ENCODE data around the gene ROR2.
A peak's percentile ranks its signal among the peaks of the same experiment; 100 is the strongest.

The ROR2 gene

GRCh38 chr9:91716239-91716638 lies 233.8 kb downstream of the ROR2 start:
- TF ChIP-seq SNAI2 (CRISPR knock-in tag; IDR thresholded peaks at IDR 0.05) (no peak), ZNF8 (CRISPR knock-in tag; IDR thresholded peaks at IDR 0.05) (peak; percentile 95)
- ATAC-seq, result no peak

- no peak for TF ChIP-seq TCF4 (CRISPR knock-in tag; IDR thresholded peaks at IDR 0.05; ENCODE audit: borderline replicate concordance)
- no peak for TF ChIP-seq ZFP30 (CRISPR knock-in tag; IDR thresholded peaks at IDR 0.05)
- no peak for TF ChIP-seq ZNF70 (CRISPR knock-in tag; IDR thresholded peaks at IDR 0.05)
- no peak for TF ChIP-seq CREB5 (CRISPR knock-in tag; IDR thresholded peaks at IDR 0.05; ENCODE audit: low read depth)
- no peak for TF ChIP-seq TSHZ2 (CRISPR knock-in tag; IDR thresholded peaks at IDR 0.05)
- TF ChIP-seq POU6F1 (CRISPR knock-in tag; IDR thresholded peaks at IDR 0.05; ENCODE audit: borderline replicate concordance, low read depth), result no peak
- TF ChIP-seq CSDC2 (CRISPR knock-in tag; IDR thresholded peaks at IDR 0.05), result no peak
- TF ChIP-seq GLIS3 (CRISPR knock-in tag; IDR thresholded peaks at IDR 0.05), result no peak
- ATAC-seq, result no peak
Measured at GRCh38 chr9:91714874-91715615, 235.0 kb downstream of the ROR2 start.

GRCh38 chr9:91714020-91714806 lies 235.8 kb downstream of the ROR2 start:
- peak; percentile 91 for ATAC-seq
- TF ChIP-seq ISL1 (CRISPR knock-in tag; IDR thresholded peaks at IDR 0.05), result no peak
- no peak for TF ChIP-seq OSR1 (CRISPR knock-in tag; IDR thresholded peaks at IDR 0.05)
- TF ChIP-seq ZFP3 (CRISPR knock-in tag; IDR thresholded peaks at IDR 0.05), result no peak
- no peak for TF ChIP-seq ZNF8 (CRISPR knock-in tag; IDR thresholded peaks at IDR 0.05)
- TF ChIP-seq CSDC2 (CRISPR knock-in tag; IDR thresholded peaks at IDR 0.05), result no peak
- no peak for TF ChIP-seq ESRRG (CRISPR knock-in tag; IDR thresholded peaks at IDR 0.05)
- no peak for TF ChIP-seq CREB5 (CRISPR knock-in tag; IDR thresholded peaks at IDR 0.05; ENCODE audit: low read depth)
- no peak for TF ChIP-seq PATZ1 (CRISPR knock-in tag; IDR thresholded peaks at IDR 0.05; ENCODE audit: borderline replicate concordance)
- no peak for TF ChIP-seq GLIS3 (CRISPR knock-in tag; IDR thresholded peaks at IDR 0.05)
- no peak for TF ChIP-seq ZNF70 (CRISPR knock-in tag; IDR thresholded peaks at IDR 0.05)
- TF ChIP-seq ZC3H10 (CRISPR knock-in tag; IDR thresholded peaks at IDR 0.05), result no peak
- no peak for TF ChIP-seq SNAI2 (CRISPR knock-in tag; IDR thresholded peaks at IDR 0.05)
- no peak for TF ChIP-seq BACH2 (CRISPR knock-in tag; IDR thresholded peaks at IDR 0.05; ENCODE audit: borderline replicate concordance)
- no peak for TF ChIP-seq TCF4 (CRISPR knock-in tag; IDR thresholded peaks at IDR 0.05; ENCODE audit: borderline replicate concordance)
- no peak for TF ChIP-seq ARNTL (CRISPR knock-in tag; IDR thresholded peaks at IDR 0.05; ENCODE audit: borderline replicate concordance, low read depth)
- TF ChIP-seq ZNF565 (CRISPR knock-in tag; conservative IDR thresholded peaks at IDR 0.05; ENCODE audit: low read depth), result no peak
- TF ChIP-seq TOX (CRISPR knock-in tag; IDR thresholded peaks at IDR 0.05; ENCODE audit: borderline replicate concordance), result no peak

All from SK-N-SH treated with all-trans-retinoic acid at 6 μM for 48 hours (cell line).